Liver (tissue), 9 donors: ENCODE results near the gene NUP214. TPM values are rescaled to one million over a fixed set of nuclear protein-coding genes. Genes with fewer than 3 reads are reported as not detected.

Experiments used
- DNase-seq: peaks from one replicate; pipeline ENCODE4 v3.0.0-alpha.2; 2017; ENCODE audit warnings: low spot score
- H3K27ac ChIP-seq, 2 donors: one replicate each; pipeline ENCODE4 v1.7.0; 2013; ENCODE audit warnings: inconsistent platforms in 2 of 2, low read length in 2 of 2, control low read depth in 1 of 2, low read depth in 1 of 2, mild to moderate bottlenecking in 1 of 2
- H3K27me3 ChIP-seq, 4 donors: one replicate each; pipeline versions ENCODE4 v1.6.1 to v1.7.0; 2013; ENCODE audit warnings: low read length in 3 of 4, inconsistent platforms in 1 of 4, mild to moderate bottlenecking in 1 of 4, moderate library complexity in 1 of 4; ENCODE audit not compliant: control insufficient read depth in 4 of 4, insufficient read depth in 4 of 4
- H3K36me3 ChIP-seq, 4 donors: one replicate each; pipeline versions ENCODE4 v1.6.1 to v1.7.0; 2013; ENCODE audit warnings: low read length in 3 of 4, mild to moderate bottlenecking in 3 of 4, low read depth in 1 of 4, moderate library complexity in 1 of 4; ENCODE audit not compliant: control insufficient read depth in 4 of 4, insufficient read depth in 3 of 4
- H3K4me1 ChIP-seq, 4 donors: one replicate each; pipeline versions ENCODE4 v1.6.1 to v1.7.0; 2013; ENCODE audit warnings: low read length in 3 of 4, mild to moderate bottlenecking in 3 of 4, moderate library complexity in 1 of 4; ENCODE audit not compliant: control insufficient read depth in 4 of 4, insufficient read depth in 4 of 4
- H3K4me3 ChIP-seq, 3 donors: one replicate each; pipeline versions ENCODE4 v1.6.1 to v1.7.0; 2013; ENCODE audit warnings: low read length in 3 of 3, control low read depth in 1 of 3, low read depth in 1 of 3, mild to moderate bottlenecking in 1 of 3
- H3K9ac ChIP-seq, 2 donors: one replicate each; pipeline ENCODE4 v1.7.0; 2013; ENCODE audit warnings: low read length in 2 of 2, mild to moderate bottlenecking in 2 of 2, moderate library complexity in 2 of 2, control low read depth in 1 of 2, low read depth in 1 of 2
- H3K9me3 ChIP-seq, 4 donors: one replicate each; pipeline versions ENCODE4 v1.6.1 to v1.7.0; 2013; ENCODE audit warnings: low read length in 3 of 4; ENCODE audit not compliant: control insufficient read depth in 4 of 4
- CTCF ChIP-seq: fragments of 150-350 bp; IDR thresholded peaks from 2 replicates; pipeline ENCODE4 v1.5.1; 2017; ENCODE audit warnings: improper control_type of control experiment, low read depth, low read length; ENCODE audit not compliant: missing input control
- EGR1 ChIP-seq, 2 donors: IDR thresholded peaks; 2 replicates each; pipeline ENCODE4 v1.6.1; 2016 to 2018; ENCODE audit warnings: antibody characterized with exemption in 2 of 2, low read depth in 2 of 2
- FOXA1 ChIP-seq: IDR thresholded peaks from 2 replicates; pipeline ENCODE4 v1.6.1; 2016; ENCODE audit warnings: antibody characterized with exemption
- FOXA2 ChIP-seq: IDR thresholded peaks from 2 replicates; pipeline ENCODE4 v1.6.1; 2016; ENCODE audit warnings: antibody characterized with exemption
- GABPA ChIP-seq, 2 donors: IDR thresholded peaks in 1 of 2; conservative IDR thresholded peaks in 1 of 2; 2 replicates each; pipeline ENCODE4 v1.6.1; 2016; ENCODE audit warnings: antibody characterized with exemption in 2 of 2, mild to moderate bottlenecking in 1 of 2, moderate library complexity in 1 of 2
- HNF4A ChIP-seq, 2 donors: conservative IDR thresholded peaks; 2 replicates each; pipeline ENCODE4 v1.6.1; 2016; ENCODE audit warnings: antibody characterized with exemption in 2 of 2, mild to moderate bottlenecking in 2 of 2
- JUND ChIP-seq, 2 donors: IDR thresholded peaks; 2 replicates each; pipeline ENCODE4 v1.6.1; 2016; ENCODE audit warnings: antibody characterized with exemption in 2 of 2
- NR2F2 ChIP-seq: IDR thresholded peaks from 2 replicates; pipeline ENCODE4 v1.6.1; 2016; ENCODE audit warnings: antibody characterized with exemption
- RAD21 ChIP-seq, 2 donors: IDR thresholded peaks; 2 replicates each; pipeline ENCODE4 v1.6.1; 2016; ENCODE audit warnings: antibody characterized with exemption in 2 of 2, mild to moderate bottlenecking in 2 of 2
- REST ChIP-seq: IDR thresholded peaks from 2 replicates; pipeline ENCODE4 v1.6.1; 2016; ENCODE audit warnings: antibody characterized with exemption, mild to moderate bottlenecking
- RXRA ChIP-seq, 2 donors: IDR thresholded peaks; 2 replicates each; pipeline ENCODE4 v1.6.1; 2017 to 2018; ENCODE audit warnings: antibody characterized with exemption in 2 of 2, mild to moderate bottlenecking in 1 of 2
- SP1 ChIP-seq: IDR thresholded peaks from 2 replicates; pipeline ENCODE4 v1.6.1; 2018; ENCODE audit warnings: antibody characterized with exemption, mild to moderate bottlenecking
- TAF1 ChIP-seq: conservative IDR thresholded peaks from 2 replicates; pipeline ENCODE4 v1.6.1; 2016; ENCODE audit warnings: antibody characterized with exemption, mild to moderate bottlenecking
- YY1 ChIP-seq: IDR thresholded peaks from 2 replicates; pipeline ENCODE4 v1.6.1; 2016; ENCODE audit warnings: antibody characterized with exemption, mild to moderate bottlenecking
- ZBTB33 ChIP-seq: IDR thresholded peaks from 2 replicates; pipeline ENCODE4 v1.6.1; 2016; ENCODE audit warnings: antibody characterized with exemption
- WGBS: extraction: QIAGEN DNeasy Blood & Tissue Kit; methylation state at CpG from one replicate; pipeline ENCODE4 v1.1.7; 2013; 5-methylcytosine and 5-hydroxymethylcytosine counted together
- polyA plus RNA-seq, 2 donors: library from polyadenylated mRNA; stranded (reverse) in 1 of 2; unstranded in 1 of 2; fragments of 200-250 nt in 1 of 2; fragments of >200 nt in 1 of 2; fragmentation: Nextera tagmentation in 1 of 2; extraction: Ambion mirVana in 1 of 2; gene quantifications; one replicate each; pipeline versions ENCODE4 v1.2.1 to v1.2.3, GENCODE V29; 2013 to 2015
- total RNA-seq, 2 donors: library from RNA; depleted of rRNA; stranded (reverse); fragments of >200 nt; gene quantifications; one replicate each; pipeline ENCODE4 v1.2.3, GENCODE V29; 2014
- TF ChIP-seq, protein P1 (sequence below): IDR thresholded peaks from 2 replicates; pipeline ENCODE4 v1.6.1; 2016; ENCODE audit warnings: antibody characterized with exemption
- donor health status: healthy.
- donor health status: healthy.
- donor health status: healthy.
- donor health status: healthy.
- donor health status: healthy.

NUP214 gene
- total and polyA plus RNA-seq, 4 donors: 8.8 to 19.5 (median 16.5) TPM

GRCh38 chr9:131259916-131260597 is 134.7 kb downstream of the NUP214 start:
- no peak for TF ChIP-seq RXRA (IDR thresholded peaks at IDR 0.05)
- TF ChIP-seq FOXA2: no peak
- TF ChIP-seq YY1: no peak
- TF ChIP-seq NR2F2: no peak
- no peak for TF ChIP-seq REST
- no peak for TF ChIP-seq HNF4A (conservative IDR thresholded peaks at IDR 0.05)
- TF ChIP-seq EGR1 (IDR thresholded peaks at IDR 0.05; ENCODE audit: low read depth in 2 of 2): no peak
- no peak for TF ChIP-seq CTCF
- TF ChIP-seq, protein P1, sequence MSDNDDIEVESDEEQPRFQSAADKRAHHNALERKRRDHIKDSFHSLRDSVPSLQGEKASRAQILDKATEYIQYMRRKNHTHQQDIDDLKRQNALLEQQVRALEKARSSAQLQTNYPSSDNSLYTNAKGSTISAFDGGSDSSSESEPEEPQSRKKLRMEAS: no peak
- TF ChIP-seq JUND (IDR thresholded peaks at IDR 0.05): no peak
- no peak for TF ChIP-seq ZBTB33
- no peak for TF ChIP-seq RAD21 (IDR thresholded peaks at IDR 0.05)
- H3K4me1 ChIP-seq: peaks cover 0 to 5% (median 2%) of the 10 kb centered on the region in 4 donors

GRCh38 chr9:131260751-131261452 is 135.5 kb downstream of the NUP214 start:
- 92% methylated on average over 33 of the region's 33 CpGs for WGBS
- Histone ChIP-seq H3K9me3 (no peaks in the 10 kb centered on the region), H3K4me1 (peaks cover 0 to 5% (median 2%) of the 10 kb centered on the region in 4 donors), H3K36me3 (peaks cover 0 to 2% (median 0%) of the 10 kb centered on the region in 4 donors), H3K4me3 (no peak overlapping the region), H3K27ac (no peak overlapping the region), H3K27me3 (no peaks in the 10 kb centered on the region), H3K9ac (no peak overlapping the region)
- TF ChIP-seq ZBTB33 (no peak), RXRA (IDR thresholded peaks at IDR 0.05) (no peak), HNF4A (conservative IDR thresholded peaks at IDR 0.05) (no peak), GABPA (IDR thresholded peaks at IDR 0.05 in 1 of 2, conservative IDR thresholded peaks at IDR 0.05 in 1 of 2) (no peak), JUND (IDR thresholded peaks at IDR 0.05) (no peak), SP1 (no peak), REST (no peak), FOXA2 (no peak), NR2F2 (no peak), YY1 (no peak), FOXA1 (no peak), RAD21 (IDR thresholded peaks at IDR 0.05) (no peak), TAF1 (no peak)
- no peak for DNase-seq

More at GRCh38 chr9:131259916-131260597, 134.7 kb downstream of the NUP214 start:
- 85% methylated on average over 20 of the region's 20 CpGs for WGBS
- no peak for DNase-seq
- no peaks in the 10 kb centered on the region for H3K27me3 ChIP-seq
- no peak overlapping the region for H3K27ac ChIP-seq
- H3K9me3 ChIP-seq: no peaks in the 10 kb centered on the region
- no peak overlapping the region for H3K4me3 ChIP-seq
- H3K36me3 ChIP-seq: peaks cover 0 to 2% (median 0%) of the 10 kb centered on the region in 4 donors
- H3K9ac ChIP-seq: no peak overlapping the region
